Right cardiac atrium (tissue), 5 donors: ENCODE data around the gene USH2A. TPM values are rescaled to one million over a fixed set of nuclear protein-coding genes. Genes with fewer than 3 reads are reported as not detected.

Experiments
- ATAC-seq, 2 donors: fragments of 200-7000 bp; cut with Tn5 transposase; one replicate each; pipeline versions ENCODE4 v1.8.0 to v1.9.1; 2020; ENCODE audit warnings: moderate library complexity in 2 of 2, mild to moderate bottlenecking in 1 of 2
- DNase-seq, 3 donors: peaks; one replicate each; pipeline ENCODE4 v3.0.0-alpha.2; 2020
- H3K27ac ChIP-seq: one replicate; pipeline ENCODE4 v1.5.1; 2013; ENCODE audit warnings: mild to moderate bottlenecking, low read length, control low read depth, moderate library complexity
- H3K27me3 ChIP-seq: one replicate; pipeline ENCODE4 v1.6.1; 2013; ENCODE audit not compliant: control insufficient read depth, insufficient read depth
- H3K4me1 ChIP-seq: one replicate; pipeline ENCODE4 v1.6.1; 2013; ENCODE audit warnings: low read length; ENCODE audit not compliant: control insufficient read depth, insufficient read depth
- H3K4me3 ChIP-seq: one replicate; pipeline ENCODE4 v1.5.1; 2013; ENCODE audit warnings: low read length, control low read depth
- H3K9me3 ChIP-seq: one replicate; pipeline ENCODE4 v1.6.1; 2013; ENCODE audit warnings: low read length; ENCODE audit not compliant: control insufficient read depth
- WGBS: extraction: QIAGEN DNeasy Blood & Tissue Kit; methylation state at CpG from one replicate; pipeline ENCODE4 v1.1.7; 2013; 5-methylcytosine and 5-hydroxymethylcytosine counted together
- intact Hi-C, 4 donors: fragments of 100-400 bp; cut with DNase I; formaldehyde crosslinking; loops; one replicate each; pipeline versions ENCODE4 v1.11.0 to v1.14.0; 2022 to 2023
- polyA plus RNA-seq: library from polyadenylated mRNA; stranded (reverse); fragments of 200-250 nt; gene quantifications from one replicate; pipeline ENCODE4 v1.2.3, GENCODE V29; 2013
- total RNA-seq, 4 donors: library from RNA; stranded (reverse); fragmentation: NEBNext Ultra II Directional; extraction: Animal tissue kit (Norgen Biotek cat#: 25700); gene quantifications; one replicate each; pipeline ENCODE4 v1.2.1, GENCODE V29; 2021
- donor health status: healthy with polysubstance abuse.
- donor health status: DM: no; HTN: yes; CAD: no.
- donor health status: DM: no; HTN: no; CAD: no.
- donor health status: DM: no; HTN: yes; CAD: no; lungs with severe emphysema.
- donor health status: DM: yes; HTN: yes; CAD: no.

USH2A gene
- total and polyA plus RNA-seq, 5 donors, result 0.29 to 4.8 (median 3.5) TPM

DNA sequence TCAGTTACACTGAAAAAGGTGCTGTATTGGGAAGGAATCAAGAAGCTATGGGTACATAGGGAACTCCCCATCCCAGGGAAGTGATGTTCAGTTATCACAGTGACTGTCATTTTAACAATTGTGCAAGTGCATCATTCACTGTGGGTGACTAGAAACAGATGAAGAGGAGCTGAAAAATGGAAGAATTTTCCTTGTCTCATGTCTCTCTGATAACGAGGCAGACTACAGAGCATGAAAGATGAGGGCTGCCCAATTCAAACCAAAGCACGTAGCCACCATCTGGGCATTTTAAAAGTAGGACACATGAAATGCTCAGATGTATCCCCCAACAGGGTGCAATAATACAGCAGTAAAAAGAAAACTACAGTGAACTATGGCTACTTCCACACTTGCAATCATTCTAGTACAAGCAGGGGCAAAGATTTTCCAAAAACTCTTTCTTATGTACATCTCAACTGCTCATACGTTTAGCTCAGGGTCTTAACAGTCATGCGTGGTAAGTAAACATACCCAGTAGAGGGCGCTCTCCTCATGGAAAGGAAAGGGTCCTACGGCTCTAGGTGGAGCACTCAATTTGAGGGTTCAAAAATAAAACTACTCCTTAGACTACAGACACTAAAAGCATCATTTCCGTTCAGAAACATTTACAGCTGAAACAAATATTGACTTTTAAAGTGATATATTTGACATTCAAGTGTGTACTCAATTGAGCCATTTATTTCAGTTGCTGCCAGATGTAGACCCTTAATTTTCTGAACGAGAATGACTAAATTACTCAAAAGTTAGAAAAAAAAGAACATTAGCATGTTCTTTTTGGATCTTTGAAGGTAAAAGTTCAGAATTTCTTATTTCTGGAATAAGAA is 713.0 kb downstream of the USH2A start:
- WGBS, result 33% methylated on average over 8 of the region's 8 CpGs
- H3K27me3 ChIP-seq, result no peaks in the 10 kb centered on the region
- H3K4me1 ChIP-seq, result no peaks in the 10 kb centered on the region
- no peak overlapping the region for H3K27ac ChIP-seq
- DNase-seq, result no peak
- H3K9me3 ChIP-seq, result no peaks in the 10 kb centered on the region
- intact Hi-C loops, result no loop called here
- no peak for ATAC-seq
- no peak overlapping the region for H3K4me3 ChIP-seq

DNA sequence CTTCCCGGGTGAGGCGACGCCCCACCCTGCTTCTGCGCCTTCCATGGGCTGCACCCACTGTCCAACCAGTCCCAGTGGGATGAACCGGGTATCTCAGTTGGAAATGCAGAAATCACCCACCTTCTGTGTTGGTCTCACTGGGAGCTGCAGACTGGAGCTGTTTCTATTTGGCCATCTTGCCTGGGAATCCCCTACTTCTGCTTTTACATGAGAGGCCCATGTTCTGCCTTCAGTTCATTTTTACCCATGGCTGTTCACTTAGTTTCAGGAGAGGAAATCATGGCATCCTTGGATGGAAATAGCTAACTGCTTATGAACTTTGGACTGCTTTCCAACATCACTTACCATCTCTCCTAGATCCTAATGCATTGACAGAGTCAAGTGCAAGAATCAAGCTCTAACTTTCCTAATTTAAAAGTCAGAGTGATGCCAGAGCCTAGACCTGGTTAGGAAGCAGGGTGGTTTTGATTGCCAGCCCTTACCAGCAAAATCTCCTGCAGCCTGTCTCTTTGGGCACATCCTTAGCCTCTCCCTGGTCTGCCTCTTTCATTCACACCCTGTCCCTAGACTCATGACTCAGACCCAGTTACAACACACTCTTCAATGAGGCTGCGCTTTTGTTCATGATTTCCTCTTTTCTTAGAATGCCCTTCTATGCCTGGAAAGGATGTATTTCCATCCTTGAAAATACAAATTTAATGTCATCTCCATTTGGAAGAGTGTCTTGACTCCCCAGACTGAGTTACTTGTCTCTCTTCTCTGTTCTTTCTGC is 719.0 kb downstream of the USH2A start:
- 82% methylated on average over 6 of the region's 6 CpGs for WGBS
- ATAC-seq (no peak), DNase-seq (no peak)
- intact Hi-C loops, result no loop called here
- Histone ChIP-seq H3K27ac (no peak overlapping the region), H3K4me1 (no peaks in the 10 kb centered on the region), H3K9me3 (no peaks in the 10 kb centered on the region), H3K4me3 (no peak overlapping the region), H3K27me3 (no peaks in the 10 kb centered on the region)

DNA sequence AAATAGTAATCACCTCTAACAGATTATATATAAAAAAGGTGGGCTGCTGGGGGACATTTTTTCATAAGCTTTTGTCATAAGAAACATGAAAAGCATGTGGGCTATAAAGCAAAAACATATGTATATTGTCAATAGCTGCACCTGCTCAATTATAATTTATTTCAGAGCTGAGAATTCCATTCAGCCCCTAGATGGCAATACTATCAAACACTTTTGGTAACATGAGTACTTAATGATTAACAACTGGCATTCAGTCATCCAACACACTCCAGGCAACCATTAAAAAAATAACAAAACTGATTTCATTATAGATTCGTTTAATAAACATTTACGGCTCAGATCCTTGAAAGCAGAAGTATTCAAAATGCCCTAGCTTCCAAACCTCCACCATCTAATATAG is 741.0 kb downstream of the USH2A start:
- Histone ChIP-seq H3K4me3 (no peak overlapping the region), H3K27ac (no peak overlapping the region), H3K4me1 (no peaks in the 10 kb centered on the region), H3K9me3 (no peaks in the 10 kb centered on the region), H3K27me3 (no peaks in the 10 kb centered on the region)
- ATAC-seq (no peak), DNase-seq (no peak)
- 79% methylated on average over 2 of the region's 2 CpGs for WGBS
- intact Hi-C loops, result no loop called here

DNA sequence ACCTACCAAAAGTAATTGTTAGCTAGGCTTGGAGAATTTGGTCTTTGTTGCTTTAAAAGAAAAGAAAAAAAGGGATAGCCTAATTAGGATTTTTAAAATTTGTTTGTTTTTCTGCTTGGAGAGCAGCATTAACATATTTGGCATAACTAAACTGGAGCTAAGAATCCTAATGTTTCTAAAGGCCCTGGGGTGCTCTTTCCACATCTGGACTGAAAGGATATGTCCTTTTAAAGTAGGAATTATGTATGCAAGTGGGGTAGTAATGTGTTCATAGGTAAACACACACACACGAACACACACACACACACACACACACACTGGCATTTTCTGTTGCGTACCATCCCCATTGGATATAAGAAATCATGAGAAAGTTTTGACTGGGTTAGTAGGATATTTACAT is 742.2 kb downstream of the USH2A start:
- no peaks in the 10 kb centered on the region for H3K4me1 ChIP-seq
- no peaks in the 10 kb centered on the region for H3K9me3 ChIP-seq
- no peak overlapping the region for H3K27ac ChIP-seq
- intact Hi-C loops, result no loop called here
- 53% methylated on average over 2 of the region's 2 CpGs for WGBS
- H3K4me3 ChIP-seq, result no peak overlapping the region
- no peaks in the 10 kb centered on the region for H3K27me3 ChIP-seq
- DNase-seq, result no peak
- ATAC-seq, result no peak

DNA sequence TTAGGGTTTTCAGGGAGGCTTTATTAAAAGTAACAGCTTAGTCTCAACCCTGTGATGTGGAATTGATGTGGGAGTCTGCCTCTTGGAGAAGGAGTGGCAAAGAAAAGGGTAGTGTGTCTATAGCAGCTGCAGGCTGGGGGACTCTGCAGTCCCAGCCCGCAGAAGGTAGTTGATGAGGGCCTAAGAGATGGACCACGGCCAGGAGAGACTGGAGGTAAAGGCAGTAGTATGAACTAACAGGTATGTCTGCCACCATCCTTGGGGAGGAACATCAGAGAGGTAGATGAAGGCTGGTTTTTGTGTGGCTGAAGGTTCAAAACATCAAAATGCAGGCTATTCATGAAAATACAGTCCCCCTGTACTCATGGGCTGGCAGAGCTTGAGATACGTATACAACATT is 744.0 kb downstream of the USH2A start:
- no peak overlapping the region for H3K4me3 ChIP-seq
- WGBS, result 84% methylated on average over 3 of the region's 3 CpGs
- no peak overlapping the region for H3K27ac ChIP-seq
- no peak for DNase-seq
- no peak for ATAC-seq
- no peaks in the 10 kb centered on the region for H3K27me3 ChIP-seq
- intact Hi-C loops, result no loop called here
- no peaks in the 10 kb centered on the region for H3K9me3 ChIP-seq
- no peaks in the 10 kb centered on the region for H3K4me1 ChIP-seq

DNA sequence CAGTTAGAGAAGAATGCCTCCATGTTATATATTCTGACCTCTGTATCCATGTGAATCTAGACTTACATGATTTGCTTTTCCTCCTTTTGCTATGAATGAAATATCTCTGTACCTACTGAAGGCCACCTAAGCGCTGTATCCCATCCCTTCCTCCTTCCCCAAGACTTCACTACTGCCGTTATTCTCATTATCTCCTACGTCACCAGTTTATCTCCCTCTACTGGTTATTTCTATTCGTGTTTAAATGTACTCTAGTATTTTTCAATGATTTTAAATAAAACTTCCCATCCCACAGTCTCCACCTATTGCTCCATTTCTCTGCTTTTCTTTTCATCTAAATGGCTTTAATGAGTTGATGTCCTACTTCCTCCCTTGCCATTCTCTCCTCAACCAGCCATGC is 746.1 kb downstream of the USH2A start:
- ATAC-seq, result no peak
- Histone ChIP-seq H3K4me1 (no peaks in the 10 kb centered on the region), H3K9me3 (no peaks in the 10 kb centered on the region), H3K27ac (no peak overlapping the region), H3K27me3 (no peaks in the 10 kb centered on the region), H3K4me3 (no peak overlapping the region)
- 70% methylated on average over 4 of the region's 4 CpGs for whole genome bisulfite sequencing
- intact Hi-C loops, result no loop called here
- DNase-seq, result no peak

DNA sequence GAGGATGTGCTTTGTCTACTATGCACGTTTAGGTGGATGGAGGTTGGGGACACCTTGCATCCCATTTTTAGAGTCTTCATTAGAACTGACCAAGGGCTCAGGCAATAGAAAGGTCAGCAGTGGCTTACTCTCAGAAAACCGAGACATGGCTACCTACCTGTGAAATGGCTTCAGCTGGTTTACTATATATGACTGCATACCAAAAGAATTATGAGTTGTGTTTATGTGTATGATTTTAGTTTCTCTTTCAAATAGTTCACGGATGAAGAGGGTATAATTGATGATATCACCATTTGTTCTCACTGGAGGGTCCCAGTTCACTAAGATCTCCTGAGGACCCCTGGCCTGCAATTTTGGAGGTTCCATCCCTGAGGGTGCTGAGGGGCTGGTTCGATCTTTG is 749.3 kb downstream of the USH2A start:
- Histone ChIP-seq H3K9me3 (no peaks in the 10 kb centered on the region), H3K4me3 (no peak overlapping the region), H3K27ac (no peak overlapping the region), H3K27me3 (no peaks in the 10 kb centered on the region), H3K4me1 (peaks cover 2% of the 10 kb centered on the region)
- DNase-seq (no peak), ATAC-seq (no peak)
- 88% methylated on average over 4 of the region's 4 CpGs for WGBS
- intact Hi-C loops, result no loop called here

DNA sequence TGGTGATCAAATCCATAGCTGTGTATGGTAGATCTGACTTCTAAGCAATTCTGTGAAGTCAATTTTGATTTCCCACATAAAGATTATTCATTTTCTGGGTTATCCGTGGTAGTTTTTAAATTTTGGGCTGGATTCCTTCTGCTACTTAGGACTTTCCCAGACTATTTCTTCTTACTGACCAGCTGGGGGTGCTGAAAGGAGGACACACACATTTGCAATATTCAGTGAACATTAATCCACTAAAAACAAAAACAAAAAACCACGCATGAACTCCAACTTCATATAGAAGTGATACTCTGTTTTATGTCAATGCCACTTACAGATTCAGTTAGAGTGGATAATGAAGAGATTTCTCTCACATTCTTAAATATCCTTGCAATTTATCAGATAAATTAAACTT is 750.8 kb downstream of the USH2A start:
- Histone ChIP-seq H3K27me3 (no peaks in the 10 kb centered on the region), H3K27ac (no peak overlapping the region), H3K4me1 (peaks cover 2% of the 10 kb centered on the region), H3K9me3 (no peaks in the 10 kb centered on the region), H3K4me3 (no peak overlapping the region)
- no peak for ATAC-seq
- 58% methylated on average over 2 of the region's 2 CpGs for WGBS
- intact Hi-C loops, result no loop called here
- no peak for DNase-seq

DNA sequence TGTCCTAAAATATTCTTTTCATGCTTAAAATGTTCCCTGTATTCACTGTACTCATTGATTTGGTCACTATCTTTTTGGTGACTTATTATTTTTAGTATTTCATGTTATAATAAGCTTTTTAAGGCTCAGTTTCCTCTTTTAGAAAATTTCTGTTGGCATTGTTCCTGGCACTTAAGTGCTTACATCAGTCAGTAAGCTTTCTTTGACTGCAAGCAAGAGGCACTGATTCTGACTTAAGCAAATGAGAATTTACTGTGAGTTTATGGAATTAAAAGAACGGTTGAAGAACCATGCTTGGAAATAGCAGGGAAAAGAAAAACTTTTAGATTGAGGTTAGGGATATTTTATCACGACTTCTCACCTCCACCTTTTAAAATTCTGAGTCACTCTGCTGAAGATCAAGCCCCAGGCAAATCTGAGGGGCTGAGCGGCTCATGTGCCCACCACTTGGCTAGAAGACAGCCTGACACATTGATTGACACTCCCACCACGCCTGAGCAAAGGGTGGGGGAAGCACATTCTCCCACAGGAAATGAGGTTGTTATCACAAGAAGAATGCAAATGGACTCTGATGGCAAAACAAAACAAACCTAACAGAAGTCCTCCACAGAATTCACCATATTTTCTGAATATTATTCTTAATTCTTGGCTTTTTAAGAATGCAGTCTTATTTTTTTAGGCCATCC is 753.3 kb downstream of the USH2A start:
- ATAC-seq (no peak), DNase-seq (no peak)
- H3K27ac ChIP-seq, result no peak overlapping the region
- H3K9me3 ChIP-seq, result no peaks in the 10 kb centered on the region
- intact Hi-C loops, result no loop called here
- H3K27me3 ChIP-seq, result no peaks in the 10 kb centered on the region
- H3K4me3 ChIP-seq, result no peak overlapping the region
- 32% methylated on average over 4 of the region's 4 CpGs for WGBS
- peaks cover 2% of the 10 kb centered on the region for H3K4me1 ChIP-seq

DNA sequence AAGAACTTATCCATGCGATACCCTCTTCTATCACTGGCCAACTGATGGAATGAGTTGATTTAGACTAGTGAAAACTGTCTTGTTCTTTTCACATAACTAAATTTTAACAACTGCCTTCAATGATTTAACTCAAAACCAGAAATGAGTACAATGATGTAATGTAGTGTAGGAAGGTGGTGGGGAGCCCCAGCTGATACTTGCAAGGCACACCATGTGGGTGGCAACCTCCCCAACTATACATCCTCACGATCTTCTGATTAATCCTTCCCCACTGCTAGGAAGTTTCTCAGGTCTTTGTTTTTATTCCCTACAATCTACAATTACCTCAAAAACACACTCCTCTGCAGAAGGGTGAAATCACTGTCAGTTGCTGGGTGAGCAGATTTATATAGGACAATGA is 755.5 kb downstream of the USH2A start:
- 75% methylated on average over 2 of the region's 2 CpGs for WGBS
- peaks cover 2% of the 10 kb centered on the region for H3K4me1 ChIP-seq

DNA sequence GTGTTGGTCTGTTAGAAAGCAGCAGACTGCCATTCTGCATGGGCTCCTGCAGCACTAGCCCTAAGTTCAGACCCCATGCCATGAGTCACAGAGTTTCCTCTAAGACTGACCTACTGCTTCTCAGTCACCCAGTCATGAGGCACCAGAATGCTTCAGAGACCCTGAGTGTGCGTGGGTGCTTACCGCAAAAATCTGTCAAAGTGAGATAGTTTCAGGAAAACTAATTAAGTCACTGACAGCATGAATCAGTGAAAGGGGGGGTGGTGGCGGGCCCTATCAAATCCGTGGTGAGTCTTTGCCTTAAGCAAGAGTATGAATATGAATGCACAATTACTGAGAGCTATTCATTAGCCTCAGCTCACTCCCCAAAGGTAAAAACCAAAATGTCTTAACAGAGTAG is 758.0 kb downstream of the USH2A start:
- intact Hi-C loops, result no loop called here
- Histone ChIP-seq H3K9me3 (no peaks in the 10 kb centered on the region), H3K4me3 (no peak overlapping the region), H3K4me1 (peaks cover 2% of the 10 kb centered on the region), H3K27me3 (no peaks in the 10 kb centered on the region), H3K27ac (no peak overlapping the region)
- no peak for ATAC-seq
- WGBS, result 64% methylated on average over 4 of the region's 4 CpGs
- DNase-seq, result no peak

More for the DNA sequence above, 755.5 kb downstream of the USH2A start:
- H3K27me3 ChIP-seq, result no peaks in the 10 kb centered on the region
- no peaks in the 10 kb centered on the region for H3K9me3 ChIP-seq
- intact Hi-C loops, result no loop called here
- H3K27ac ChIP-seq, result no peak overlapping the region
- no peak for DNase-seq
- H3K4me3 ChIP-seq, result no peak overlapping the region
- no peak for ATAC-seq
